ENCODE measurements around the gene IL36B.

Gene IL36B

DNA sequence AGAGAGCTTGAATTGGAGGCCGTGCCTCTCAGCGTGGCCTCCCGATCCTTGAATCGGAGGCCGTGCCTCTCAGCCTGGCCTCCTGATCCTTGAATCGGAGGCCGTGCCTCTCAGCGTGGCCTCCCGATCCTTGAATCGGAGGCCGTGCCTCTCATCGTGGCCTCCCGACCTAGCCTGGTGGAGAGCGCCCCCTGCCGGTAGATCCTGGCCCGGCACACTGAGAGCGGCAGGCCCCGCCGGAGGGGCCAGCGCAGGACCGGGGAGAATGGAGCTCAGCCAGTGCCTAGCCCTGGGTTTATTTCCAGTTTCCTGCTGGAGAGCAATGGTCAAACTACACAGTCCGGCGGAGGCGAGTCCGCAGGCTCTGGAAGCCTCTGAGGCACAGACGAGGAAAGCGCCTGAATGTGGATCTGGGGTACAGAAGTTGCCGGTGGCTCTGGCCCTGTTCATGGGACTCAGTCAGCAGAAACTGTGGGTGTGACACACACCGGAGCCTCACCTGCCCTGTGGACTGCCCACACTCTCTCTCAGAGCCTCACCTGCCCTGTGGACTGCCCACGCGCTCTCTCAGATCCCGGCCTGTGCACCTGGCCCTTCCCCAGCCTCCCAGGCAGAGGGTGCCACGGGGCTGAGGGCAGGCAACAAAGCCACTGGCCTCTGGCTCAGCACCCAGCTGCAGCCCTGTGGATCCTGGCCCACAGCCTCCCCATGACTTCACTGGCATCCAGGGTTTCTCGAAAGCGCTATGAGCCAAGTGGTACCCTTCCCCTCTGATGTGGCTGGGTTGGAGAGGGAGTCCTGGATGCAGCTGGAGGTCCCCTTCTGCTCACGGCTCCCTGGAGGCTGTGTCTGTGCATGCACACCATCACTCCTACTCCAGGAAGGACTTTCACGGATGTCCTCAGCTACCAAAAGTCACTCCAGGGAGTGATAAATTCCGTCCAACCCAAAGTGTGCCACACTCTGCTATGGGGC lies 1.5 kb downstream of the IL36B start:
- DNase-seq = no peak

DNA sequence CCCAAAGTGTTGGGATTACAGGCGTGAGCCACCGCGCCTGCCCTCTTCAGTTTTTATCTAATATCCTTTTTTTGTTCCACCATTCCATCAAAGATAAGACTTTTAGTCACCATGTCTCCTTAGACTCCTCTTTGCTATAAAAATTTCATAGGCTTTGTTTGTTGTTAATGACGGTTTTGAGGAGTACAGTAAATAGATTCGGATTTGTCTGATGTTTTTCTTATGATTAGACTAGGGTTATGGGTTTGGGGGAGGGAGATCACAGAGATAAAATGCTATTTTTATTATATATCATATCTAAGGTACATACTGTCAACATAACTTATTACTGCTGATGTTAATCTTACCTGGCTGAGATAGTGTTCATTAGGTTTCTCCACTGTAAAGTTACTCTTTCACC lies 6.2 kb downstream of the IL36B start:
- DNase-seq = no peak

DNA sequence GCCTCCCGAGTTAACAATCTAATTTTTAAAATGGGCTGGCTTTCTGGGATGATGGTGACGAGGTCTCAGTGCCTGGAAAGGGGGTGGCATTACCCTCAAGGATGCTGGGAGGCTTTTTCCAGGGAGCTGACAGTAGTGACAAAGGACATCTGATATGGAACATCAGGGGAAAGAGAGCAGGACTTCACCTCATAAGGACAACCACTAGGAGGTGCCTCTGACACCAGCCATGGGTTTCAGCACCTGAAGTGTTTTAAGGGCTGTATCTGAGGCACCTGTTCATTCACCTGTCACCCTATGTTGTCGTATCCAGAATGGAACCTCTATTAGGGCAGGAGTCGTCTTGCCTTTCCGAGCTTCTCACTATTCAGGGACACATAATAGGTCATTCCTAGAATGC lies 10.8 kb downstream of the IL36B start:
- DNase-seq = no peak

DNA sequence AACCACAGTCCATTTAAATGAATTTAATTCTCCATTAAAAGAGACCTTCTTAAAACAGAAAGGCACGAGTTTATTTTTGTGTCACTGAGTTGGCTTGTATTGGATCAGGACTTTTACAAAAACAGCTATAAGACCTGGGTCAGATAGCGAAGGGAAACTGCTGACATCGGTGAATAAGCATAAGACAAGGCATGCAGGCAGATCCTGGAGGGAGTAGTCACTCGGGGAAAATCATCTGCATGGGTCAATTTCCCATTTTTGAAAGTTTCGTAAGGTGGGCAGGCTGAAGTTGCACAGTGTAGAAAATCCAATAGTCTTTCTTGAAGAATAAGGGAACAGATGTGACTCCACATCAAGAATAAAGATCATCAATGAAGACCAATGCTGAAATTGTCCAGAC lies 12.9 kb downstream of the IL36B start:
- DNase-seq = no peak

DNA sequence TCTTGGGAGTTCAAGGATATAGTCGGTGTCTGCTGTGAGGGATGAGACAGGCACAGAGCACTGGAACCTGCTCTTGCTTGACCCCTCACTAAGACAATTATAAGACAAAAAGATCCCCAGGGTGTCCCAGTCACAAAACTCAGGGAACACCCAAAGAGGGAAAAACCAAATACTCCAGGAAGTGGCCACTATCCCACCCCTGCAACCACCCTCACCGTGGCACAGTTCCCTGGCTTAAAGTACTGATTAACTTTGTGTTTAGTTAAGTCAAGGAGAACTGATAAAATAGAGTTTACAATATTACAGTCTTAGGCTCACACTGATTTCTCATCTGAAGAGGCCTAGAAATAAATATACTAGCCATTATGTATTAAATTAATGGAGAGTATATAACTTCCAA lies 13.5 kb downstream of the IL36B start:
- no peak for DNase-seq

DNA sequence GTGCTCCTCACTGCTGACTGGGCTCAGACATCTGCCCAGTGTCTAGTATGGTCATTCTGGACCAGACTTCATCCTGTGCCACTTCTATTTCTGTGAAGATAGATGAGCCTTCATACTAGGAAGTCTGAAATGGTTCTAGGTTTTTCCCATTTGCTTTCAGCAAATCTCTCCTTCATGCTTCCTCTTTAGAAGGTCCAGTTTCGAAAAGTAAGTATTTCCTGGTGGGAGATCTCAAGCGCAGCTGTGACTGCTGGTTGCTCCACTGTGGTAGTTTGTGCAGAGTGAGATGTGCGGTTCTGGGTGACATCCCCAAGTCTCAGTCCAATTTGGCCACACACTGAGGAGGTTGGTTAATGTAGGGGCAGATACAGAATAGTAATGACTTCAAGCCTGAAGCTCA lies 14.4 kb downstream of the IL36B start:
- no peak for DNase-seq

DNA sequence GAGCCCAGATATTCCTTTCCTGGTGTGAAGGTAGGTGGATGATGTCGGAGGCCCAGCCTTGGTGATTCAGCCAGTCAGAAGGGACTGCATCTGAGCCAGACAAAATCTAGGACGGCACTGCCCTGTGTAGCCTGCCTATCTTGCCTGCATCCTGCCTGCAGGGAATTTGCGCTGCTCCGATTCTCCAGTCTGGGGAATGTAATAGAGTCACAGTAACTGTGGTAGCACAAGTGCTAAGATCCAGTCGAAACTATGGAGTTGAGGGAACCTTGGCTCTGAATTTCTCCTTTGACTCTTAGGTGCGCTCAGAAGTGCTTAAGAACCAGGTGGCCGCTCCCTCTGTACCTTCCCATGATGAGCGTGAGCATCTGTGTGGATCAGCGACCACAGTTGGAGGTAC lies 15.9 kb downstream of the IL36B start:
- DNase-seq = no peak

DNA sequence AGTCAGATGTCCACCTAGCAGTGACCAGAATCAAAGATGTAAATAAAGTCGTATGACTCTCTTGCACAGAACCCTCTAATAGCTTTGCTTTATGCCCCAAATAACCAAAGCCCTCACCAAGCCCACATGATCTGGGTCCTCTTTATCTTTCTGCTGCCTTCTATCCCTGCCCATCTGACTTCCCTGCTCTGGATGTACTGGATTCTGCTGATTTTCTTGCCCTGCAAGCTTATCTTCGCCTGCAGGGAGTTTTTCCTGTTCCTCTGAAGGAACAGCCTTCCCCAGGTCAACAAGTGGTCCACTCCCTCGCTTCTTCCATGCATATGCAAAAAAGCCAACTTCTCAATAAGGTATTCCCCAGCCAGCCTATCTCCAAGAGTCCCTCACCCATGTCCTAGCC lies 18.7 kb downstream of the IL36B start:
- no peak for DNase-seq

DNA sequence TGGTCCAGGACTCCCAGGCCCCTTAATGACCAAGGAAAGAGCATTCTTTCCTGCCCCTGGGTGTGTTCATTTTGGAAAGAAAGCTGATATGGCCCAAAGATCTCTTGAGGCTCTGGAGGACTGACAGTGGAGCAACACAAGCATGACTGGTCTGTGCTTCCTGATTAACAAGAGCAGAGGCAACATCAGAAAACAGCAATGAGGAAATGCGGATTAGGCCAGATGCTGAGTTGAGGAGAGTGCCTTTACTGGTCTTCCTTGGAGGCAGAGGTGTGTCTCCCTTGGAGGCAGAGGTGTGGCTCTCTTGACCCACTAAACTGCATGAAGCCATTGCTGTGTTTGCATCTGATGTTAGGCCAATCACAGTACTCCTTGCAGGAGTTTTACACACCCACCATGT lies 19.9 kb downstream of the IL36B start:
- no peak for DNase-seq

DNA sequence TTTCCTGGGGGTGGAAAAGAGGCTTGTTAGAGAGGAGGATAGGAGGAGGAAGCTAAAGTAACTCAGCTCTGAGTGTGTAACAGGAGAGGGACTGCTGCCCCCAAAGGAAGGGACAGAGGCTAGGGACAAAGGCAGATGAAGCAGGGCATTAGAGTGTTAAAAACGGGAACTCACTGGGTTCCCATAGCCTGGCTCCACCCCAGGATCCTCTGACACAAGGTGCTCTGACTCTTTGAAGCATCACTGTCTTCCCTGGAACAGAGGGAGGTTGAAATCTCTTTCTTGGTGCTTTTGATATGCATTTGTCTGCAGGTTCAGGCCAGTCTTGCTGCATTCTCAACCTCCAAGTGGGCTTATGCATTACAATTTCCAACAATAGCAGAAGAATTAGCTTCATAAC lies 24.6 kb downstream of the IL36B start:
- no peak for DNase-seq

DNA sequence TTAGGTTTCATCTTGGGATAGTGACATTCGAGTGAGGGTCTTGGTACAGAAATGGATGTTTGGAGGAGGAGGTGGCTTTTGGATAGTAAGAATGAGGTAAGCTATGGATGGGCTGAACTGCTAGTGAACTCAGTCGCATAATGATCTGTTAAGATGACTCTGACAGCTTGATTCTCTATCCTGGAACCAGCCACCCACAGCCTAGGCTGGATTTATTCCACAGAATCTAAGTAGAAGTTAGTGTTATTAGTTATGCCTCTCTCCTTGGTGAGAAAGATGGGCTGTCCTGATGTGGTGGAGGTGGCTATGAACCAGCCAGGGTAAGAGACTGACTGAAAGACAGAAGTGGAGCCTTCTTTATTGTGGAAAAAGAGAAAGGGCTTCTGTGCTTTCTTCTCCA lies 25.0 kb downstream of the IL36B start:
- no peak for DNase-seq

DNA sequence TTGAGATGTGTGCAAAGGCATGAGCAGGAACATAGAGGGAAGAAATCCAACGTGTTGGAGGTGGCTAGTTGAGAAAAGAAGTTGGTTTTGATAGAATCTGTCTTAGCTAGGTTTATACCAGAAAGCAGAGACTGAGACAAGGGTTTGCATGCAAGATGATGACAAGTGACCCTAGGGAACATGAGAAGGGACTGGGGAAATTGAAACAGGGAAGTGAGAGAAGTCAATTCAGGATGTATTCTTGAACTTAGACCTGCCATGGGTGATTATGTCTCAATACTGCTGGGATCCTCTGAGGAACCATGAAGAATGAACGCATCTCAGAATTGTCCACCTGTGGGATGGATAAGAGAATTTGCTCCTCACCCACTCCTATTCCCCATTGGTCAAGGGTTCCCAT lies 26.9 kb downstream of the IL36B start:
- no peak for DNase-seq

DNA sequence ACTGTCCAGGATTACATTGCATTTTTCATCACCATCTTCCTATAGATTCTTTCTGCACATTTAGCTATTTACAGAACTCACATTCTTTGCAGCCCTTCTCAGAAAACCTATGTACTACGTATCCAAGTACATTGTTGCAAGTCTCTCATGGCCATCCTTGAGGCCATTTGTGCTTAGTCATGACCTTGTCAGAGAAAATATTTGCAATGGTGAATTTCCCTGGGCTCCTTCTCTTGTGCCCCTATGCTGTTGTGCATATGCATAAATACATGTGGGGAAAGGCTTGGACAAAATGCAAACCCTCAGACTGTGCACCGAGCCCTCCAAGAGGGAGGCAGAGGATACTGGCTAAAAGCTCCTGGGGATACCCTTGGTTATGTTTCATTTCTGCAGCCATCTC lies 27.9 kb downstream of the IL36B start:
- no peak for DNase-seq

DNA sequence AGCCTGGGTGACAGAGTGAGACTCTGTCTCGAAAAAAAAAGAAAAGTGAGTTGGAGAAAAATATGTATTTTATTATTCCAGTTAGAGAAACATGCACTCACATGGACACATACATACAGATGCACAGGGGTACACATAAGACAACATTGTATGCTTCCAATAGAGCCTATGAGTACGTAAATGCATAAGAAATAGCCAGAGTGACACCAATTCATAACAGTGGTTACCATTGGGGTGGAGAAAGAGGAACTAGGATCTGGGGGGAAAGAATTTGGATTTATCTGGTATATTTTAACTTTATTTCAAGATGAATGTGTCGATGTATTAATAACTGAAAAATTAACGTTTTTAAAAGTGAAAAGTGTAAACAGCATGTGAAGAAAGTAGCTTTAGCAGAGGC lies 31.4 kb downstream of the IL36B start:
- no peak for DNase-seq

DNA sequence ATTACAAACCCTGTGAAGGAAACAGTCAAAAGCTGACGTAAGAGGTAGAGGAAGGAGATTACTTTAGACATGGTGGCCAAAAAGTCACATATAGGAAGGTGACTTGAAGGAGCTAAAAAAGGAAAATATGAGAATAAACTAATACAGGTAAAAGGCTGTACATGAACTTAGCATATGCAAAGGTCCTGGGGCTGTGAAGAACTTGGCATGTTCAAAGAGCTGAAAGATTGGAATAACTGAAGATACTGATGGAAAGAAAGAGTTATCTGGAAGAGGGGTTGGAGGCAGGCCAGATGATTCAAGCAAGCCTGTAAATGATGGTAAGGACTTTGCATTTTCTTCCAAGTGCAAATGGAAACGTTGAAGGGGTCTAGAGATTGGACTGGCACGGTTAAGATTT lies 34.2 kb downstream of the IL36B start:
- DNase-seq = no peak

DNA sequence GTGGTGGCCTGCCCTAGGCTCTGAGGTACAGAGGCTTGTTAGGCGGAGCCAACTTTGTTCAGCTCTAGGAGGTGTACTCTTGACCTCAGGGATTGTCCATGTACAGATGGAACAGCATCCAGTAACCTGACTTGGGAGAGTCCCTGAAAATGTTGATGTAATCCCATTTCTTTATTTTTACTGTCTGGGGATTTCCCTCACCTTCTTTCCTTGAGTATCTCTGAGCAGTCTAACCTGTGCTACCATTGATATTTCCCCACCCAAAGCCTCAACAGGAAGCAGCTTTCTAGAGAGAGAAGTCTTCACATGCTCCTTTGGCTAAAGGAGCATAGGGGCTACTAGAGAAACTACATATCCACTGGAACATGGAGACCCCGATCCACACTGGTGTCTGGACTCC lies 37.0 kb downstream of the IL36B start:
- DNase-seq = no peak

DNA sequence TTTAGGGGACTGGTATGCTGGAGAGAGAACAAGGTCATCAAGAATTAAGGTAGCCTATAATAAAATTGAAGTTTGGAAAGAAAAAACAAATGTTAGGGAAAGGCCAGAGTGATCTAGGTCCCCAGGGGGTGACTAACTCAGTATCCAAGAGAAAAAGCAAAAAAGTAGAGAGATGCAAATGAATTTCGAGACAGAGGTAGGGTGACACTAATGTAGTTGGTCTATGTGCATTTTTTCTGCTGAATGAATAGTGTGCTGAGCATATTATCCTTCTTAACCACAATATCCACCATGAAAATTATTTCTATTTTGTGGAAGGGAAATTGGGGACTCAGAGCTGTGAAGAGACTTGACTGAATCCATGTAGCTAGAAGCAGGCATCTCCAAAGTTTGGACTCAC lies 37.6 kb downstream of the IL36B start:
- DNase-seq = no peak

DNA sequence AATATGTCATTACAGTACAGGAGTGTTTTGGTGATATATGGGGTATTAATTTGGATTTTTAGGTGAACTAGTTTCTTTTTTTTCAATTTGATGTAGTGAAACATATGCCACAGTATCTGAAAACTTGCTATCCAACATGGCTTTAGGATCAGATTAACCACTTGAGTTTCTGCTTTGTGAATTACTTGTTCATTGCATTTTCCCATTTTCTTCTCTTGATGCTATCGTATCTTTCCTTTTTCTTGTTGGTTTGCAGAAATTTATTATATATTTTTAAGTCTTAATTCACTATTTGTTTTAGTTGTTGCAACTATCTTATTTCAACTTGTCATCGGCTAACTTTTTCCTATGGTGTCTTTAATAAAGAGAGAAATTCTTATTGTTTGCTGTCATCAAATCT lies 38.6 kb downstream of the IL36B start:
- no peak for DNase-seq

DNA sequence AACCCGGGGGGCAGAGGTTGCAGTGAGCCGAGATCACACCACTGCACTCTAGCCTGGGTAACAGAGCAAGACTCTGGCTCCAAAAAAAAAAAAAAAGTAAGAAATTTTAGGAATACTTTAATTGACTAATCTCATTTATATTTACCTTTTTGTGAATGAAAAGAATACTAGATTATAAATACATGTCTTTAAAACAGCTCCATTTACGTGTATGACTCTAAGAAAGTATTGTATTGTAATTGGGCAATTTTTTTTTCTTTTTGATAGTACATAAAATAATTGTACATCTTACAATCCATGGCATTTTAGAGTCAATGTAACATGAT lies 39.4 kb downstream of the IL36B start:
- DNase-seq = no peak

DNA sequence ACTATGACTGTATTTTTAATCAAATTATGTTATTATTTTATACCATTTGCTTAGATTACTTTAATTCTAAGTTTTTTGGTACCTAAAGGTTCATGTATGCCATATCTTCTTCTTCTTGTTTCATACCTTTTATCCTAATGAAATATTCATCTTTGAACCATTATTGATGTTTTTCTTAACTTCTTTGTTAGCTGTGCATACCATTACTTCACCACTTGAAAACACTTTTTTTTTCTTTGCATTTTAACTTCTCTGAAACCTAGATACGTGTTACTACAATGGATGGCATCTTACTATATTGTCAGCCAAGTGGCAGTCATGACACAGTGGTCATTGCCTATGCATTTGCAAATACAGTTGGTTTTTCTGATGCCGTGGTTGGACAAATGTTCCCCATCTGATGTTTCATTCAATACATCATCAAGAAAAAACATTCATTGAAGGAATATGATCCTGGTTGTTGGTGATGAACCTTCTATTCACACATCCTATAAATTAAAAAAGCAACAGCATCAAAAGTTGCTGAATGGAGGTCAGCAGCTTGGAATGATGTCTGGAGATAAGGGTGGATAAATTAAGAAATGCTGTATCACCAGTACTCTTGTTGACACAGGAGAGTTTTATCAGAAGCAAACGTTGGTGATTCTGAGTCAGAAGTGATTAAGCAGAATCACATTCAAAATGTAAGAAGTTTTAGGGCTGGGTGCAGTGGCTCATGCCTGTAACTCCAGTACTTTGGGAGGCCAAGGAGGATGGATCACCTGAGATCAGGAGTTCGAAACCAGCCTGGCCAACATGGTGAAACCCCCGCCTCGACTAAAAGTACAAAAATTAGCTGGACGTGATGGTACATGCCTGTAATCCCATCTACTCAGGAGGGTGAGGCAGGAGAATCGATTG lies 40.0 kb downstream of the IL36B start:
- DNase-seq = no peak

DNA sequence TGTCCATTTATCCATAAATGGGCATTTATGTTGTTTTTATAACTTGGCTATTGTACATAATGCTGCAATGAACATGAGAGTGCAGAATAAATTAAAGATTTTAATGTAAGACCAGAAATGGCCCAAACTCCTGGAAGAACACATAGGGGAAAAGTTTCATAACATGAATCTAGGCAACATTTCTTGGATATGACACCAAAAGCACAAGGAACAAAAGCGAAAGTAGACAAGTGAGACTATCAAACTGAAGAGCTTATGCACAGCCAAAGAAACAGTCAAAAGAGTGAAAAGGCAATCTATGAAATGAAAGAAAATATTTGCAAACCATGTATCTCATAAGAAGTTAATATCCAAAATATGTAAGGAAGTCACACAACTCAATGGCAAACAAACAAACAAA lies 41.6 kb downstream of the IL36B start:
- no peak for DNase-seq

DNA sequence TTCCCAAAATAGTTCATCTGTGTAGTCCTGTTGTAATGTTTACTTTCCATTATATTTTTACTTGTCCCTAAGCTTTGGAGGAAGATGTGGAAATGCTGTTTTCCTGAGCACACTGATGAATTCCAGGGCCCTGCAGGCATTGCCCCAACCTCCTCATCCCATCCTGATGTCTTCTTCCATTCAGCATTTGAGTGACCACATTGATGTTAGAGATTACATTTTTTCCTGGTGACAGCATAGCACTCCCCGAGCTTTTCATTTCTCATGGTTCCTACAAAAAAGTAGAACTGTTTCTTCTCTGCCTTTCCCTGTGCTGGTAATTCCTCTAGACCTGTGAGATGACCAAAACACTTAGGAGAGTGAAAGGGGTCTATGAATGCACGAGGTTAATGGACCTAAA lies 42.6 kb downstream of the IL36B start:
- DNase-seq = no peak

DNA sequence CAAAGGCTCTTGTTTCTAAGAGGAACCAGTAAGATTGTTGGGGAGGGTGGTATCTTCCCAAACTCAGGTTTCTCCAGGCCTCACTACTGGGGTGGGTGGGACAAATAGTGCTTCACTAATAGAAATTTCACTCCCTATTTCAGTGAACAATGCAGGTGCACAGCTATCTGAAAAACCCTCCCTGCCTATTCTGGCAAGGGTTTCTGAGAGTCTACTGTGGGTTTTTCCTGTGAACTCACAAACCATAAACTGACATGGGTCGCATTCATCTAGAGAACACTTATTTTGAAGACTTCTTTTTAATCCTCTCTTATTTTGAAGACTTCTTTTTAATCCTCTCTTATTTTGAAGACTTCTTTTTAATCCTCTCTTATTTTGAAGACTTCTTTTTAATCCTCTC lies 43.0 kb downstream of the IL36B start:
- no peak for DNase-seq

DNA sequence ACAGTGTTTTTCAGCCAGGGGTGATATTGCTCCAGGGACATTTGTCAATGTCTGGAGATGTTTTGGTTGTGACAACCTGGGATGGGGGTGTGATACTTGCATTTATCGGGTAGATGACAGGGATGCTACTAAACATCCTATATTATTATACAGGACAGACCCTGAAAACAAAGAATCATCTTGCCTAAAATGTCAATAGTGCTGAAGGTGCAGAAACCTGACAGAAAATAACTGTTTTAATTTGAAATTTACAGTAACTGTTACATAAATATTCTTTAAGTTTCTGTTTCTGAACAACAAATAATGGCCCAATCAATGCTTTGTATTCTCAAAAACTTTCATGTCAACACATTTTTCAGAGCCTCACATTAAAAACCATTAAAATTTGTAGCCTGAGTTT lies 45.4 kb downstream of the IL36B start:
- DNase-seq = no peak
